ENCODE measurements around the gene DLD. TPM values are rescaled to one million over a fixed set of nuclear protein-coding genes. Genes with fewer than 3 reads are reported as not detected.

DLD gene
- total RNA-seq, 2 experiments from 2014 or later: 68.2 to 70.6 TPM

- peaks cover 17% of the 10 kb centered on the region for H3K27me3 Mint-ChIP-seq
- no peak overlapping the region for H3K4me3 Mint-ChIP-seq
- DNase-seq: no peak
- ChIA-PET POLR2A (no interaction called here), CTCF (no interaction called here)
- no peaks in the 10 kb centered on the region for H3K4me1 Mint-ChIP-seq
- no peak overlapping the region for H3K27ac Mint-ChIP-seq
- no peaks in the 10 kb centered on the region for H3K9me3 Mint-ChIP-seq
- H3K36me3 Mint-ChIP-seq (ENCODE audit: low read depth): no peaks in the 10 kb centered on the region
Observed at GRCh38 chr7:107958764-107959526, 68.0 kb downstream of the DLD start.

GRCh38 chr7:107959527-107959898 is 68.5 kb downstream of the DLD start:
- Mint-ChIP-seq H3K27me3 (peaks cover 17% of the 10 kb centered on the region), H3K4me3 (no peak overlapping the region), H3K36me3 (ENCODE audit: low read depth) (no peaks in the 10 kb centered on the region), H3K27ac (no peak overlapping the region), H3K4me1 (no peaks in the 10 kb centered on the region), H3K9me3 (no peaks in the 10 kb centered on the region)
- DNase-seq: no peak
- POLR2A ChIA-PET: no interaction called here
- CTCF ChIA-PET: no interaction called here

GRCh38 chr7:107960272-107960671 is 69.3 kb downstream of the DLD start:
- ChIA-PET POLR2A (no interaction called here), CTCF (interaction anchor here (0.6 kb wide), 1 partner anchor 56 kb away, joined by 4 read pairs; no protein-coding TSS in a partner anchor)
- no peak overlapping the region for H3K4me3 Mint-ChIP-seq
- no peaks in the 10 kb centered on the region for H3K9me3 Mint-ChIP-seq
- no peaks in the 10 kb centered on the region for H3K4me1 Mint-ChIP-seq
- H3K27ac Mint-ChIP-seq: no peak overlapping the region
- H3K27me3 Mint-ChIP-seq: peaks cover 17% of the 10 kb centered on the region
- DNase-seq: no peak
- no peaks in the 10 kb centered on the region for H3K36me3 Mint-ChIP-seq (ENCODE audit: low read depth)

- Mint-ChIP-seq H3K36me3 (ENCODE audit: low read depth) (no peaks in the 10 kb centered on the region), H3K27ac (no peak overlapping the region), H3K4me1 (no peaks in the 10 kb centered on the region), H3K27me3 (peaks cover 17% of the 10 kb centered on the region), H3K4me3 (no peak overlapping the region), H3K9me3 (no peaks in the 10 kb centered on the region)
- DNase-seq: no peak
- ChIA-PET CTCF (no interaction called here), POLR2A (no interaction called here)
Observed at GRCh38 chr7:107961405-107961804, 70.4 kb downstream of the DLD start.

- Mint-ChIP-seq H3K27ac (no peak overlapping the region), H3K27me3 (peaks cover 15% of the 10 kb centered on the region), H3K4me1 (no peaks in the 10 kb centered on the region), H3K4me3 (no peak overlapping the region), H3K36me3 (ENCODE audit: low read depth) (no peaks in the 10 kb centered on the region), H3K9me3 (no peaks in the 10 kb centered on the region)
- DNase-seq: no peak
- ChIA-PET POLR2A (no interaction called here), CTCF (no interaction called here)
Observed at GRCh38 chr7:107962817-107963216, 71.8 kb downstream of the DLD start.

GRCh38 chr7:107964510-107964909 is 73.5 kb downstream of the DLD start:
- H3K9me3 Mint-ChIP-seq: no peaks in the 10 kb centered on the region
- no peak overlapping the region for H3K4me3 Mint-ChIP-seq
- no peaks in the 10 kb centered on the region for H3K4me1 Mint-ChIP-seq
- H3K36me3 Mint-ChIP-seq (ENCODE audit: low read depth): no peaks in the 10 kb centered on the region
- no peak overlapping the region for H3K27ac Mint-ChIP-seq
- ChIA-PET CTCF (no interaction called here), POLR2A (no interaction called here)
- no peak for DNase-seq
- H3K27me3 Mint-ChIP-seq: peaks cover 5% of the 10 kb centered on the region

GRCh38 chr7:107966711-107967110 is 75.7 kb downstream of the DLD start:
- ChIA-PET POLR2A (no interaction called here), CTCF (no interaction called here)
- no peaks in the 10 kb centered on the region for H3K36me3 Mint-ChIP-seq (ENCODE audit: low read depth)
- H3K4me1 Mint-ChIP-seq: no peaks in the 10 kb centered on the region
- H3K27ac Mint-ChIP-seq: no peak overlapping the region
- DNase-seq: no peak
- no peak overlapping the region for H3K4me3 Mint-ChIP-seq
- no peaks in the 10 kb centered on the region for H3K9me3 Mint-ChIP-seq
- peaks cover 6% of the 10 kb centered on the region for H3K27me3 Mint-ChIP-seq

- Mint-ChIP-seq H3K27me3 (peaks cover 2% of the 10 kb centered on the region), H3K9me3 (no peaks in the 10 kb centered on the region), H3K36me3 (ENCODE audit: low read depth) (no peaks in the 10 kb centered on the region), H3K27ac (no peak overlapping the region), H3K4me3 (no peak overlapping the region), H3K4me1 (no peaks in the 10 kb centered on the region)
- no peak for DNase-seq
- CTCF ChIA-PET: no interaction called here
- POLR2A ChIA-PET: no interaction called here
Observed at GRCh38 chr7:107967420-107967819, 76.4 kb downstream of the DLD start.

GRCh38 chr7:107968449-107968848 is 77.5 kb downstream of the DLD start:
- H3K36me3 Mint-ChIP-seq (ENCODE audit: low read depth): no peaks in the 10 kb centered on the region
- ChIA-PET CTCF (no interaction called here), POLR2A (no interaction called here)
- peaks cover 2% of the 10 kb centered on the region for H3K27me3 Mint-ChIP-seq
- no peaks in the 10 kb centered on the region for H3K4me1 Mint-ChIP-seq
- no peak overlapping the region for H3K27ac Mint-ChIP-seq
- no peak for DNase-seq
- H3K9me3 Mint-ChIP-seq: no peaks in the 10 kb centered on the region
- H3K4me3 Mint-ChIP-seq: no peak overlapping the region

GRCh38 chr7:107969856-107970255 is 78.9 kb downstream of the DLD start:
- Mint-ChIP-seq H3K9me3 (no peaks in the 10 kb centered on the region), H3K4me1 (no peaks in the 10 kb centered on the region), H3K27ac (no peak overlapping the region), H3K4me3 (no peak overlapping the region), H3K36me3 (ENCODE audit: low read depth) (no peaks in the 10 kb centered on the region), H3K27me3 (peaks cover 2% of the 10 kb centered on the region)
- DNase-seq: no peak
- ChIA-PET POLR2A (no interaction called here), CTCF (no interaction called here)

Other genes with a start within 250 kb of the DLD start
- gene SLC26A4, start 230.4 kb upstream of the DLD start, total RNA-seq: 10 to 100 TPM; 10.9 to 12.2 TPM
- 10 to 100 TPM; 44.0 to 50.5 TPM for gene CBLL1, start 147.0 kb upstream of the DLD start, total RNA-seq
- gene SLC26A3, start 88.0 kb upstream of the DLD start, total RNA-seq: not detected
- gene LAMB1, start 112.0 kb downstream of the DLD start, total RNA-seq: not detected
- gene LAMB4, start 239.2 kb downstream of the DLD start, total RNA-seq: not detected